OCI-LY1 (cell line): ENCODE data around the gene SNPH.
A peak's percentile ranks its signal among the peaks of the same experiment; 100 is the strongest.

Experiments
- H2AFZ ChIP-seq: fragments of 200-600 bp; sonication (generic), shearing (Covaris generic); 2 replicates; pipeline ENCODE4 v1.6.0; 2014; ENCODE audit warnings: antibody characterized with exemption, mild to moderate bottlenecking, low read length
- H3F3A ChIP-seq: fragments of 200-600 bp; sonication (generic), shearing (Covaris generic); 2 replicates; pipeline ENCODE4 v1.6.0; 2014; ENCODE audit warnings: mild to moderate bottlenecking, antibody characterized with exemption, low read length, moderate library complexity; ENCODE audit not compliant: insufficient read depth
- H3K27ac ChIP-seq: fragments of 200-600 bp; sonication (generic); 2 replicates; pipeline ENCODE4 v1.5.1; 2014; ENCODE audit warnings: low read length, mixed run types, mild to moderate bottlenecking, low read depth; ENCODE audit not compliant: poor library complexity, severe bottlenecking
- H3K27me3 ChIP-seq: fragments of 200-600 bp; sonication (generic); 2 replicates; pipeline ENCODE4 v1.6.0; 2014; ENCODE audit warnings: antibody characterized with exemption, mild to moderate bottlenecking, low read length, moderate library complexity; ENCODE audit not compliant: insufficient read depth
- H3K36me3 ChIP-seq: fragments of 200-600 bp; sonication (generic); 2 replicates; pipeline ENCODE4 v1.6.1; 2014; ENCODE audit warnings: mild to moderate bottlenecking, antibody characterized with exemption, low read length, moderate library complexity, mixed read lengths; ENCODE audit not compliant: insufficient read depth
- H3K4me1 ChIP-seq: fragments of 200-600 bp; sonication (generic); 2 replicates; pipeline ENCODE4 v1.5.1; 2014; ENCODE audit warnings: mild to moderate bottlenecking, low read length, moderate library complexity; ENCODE audit not compliant: insufficient read depth, severe bottlenecking
- H3K4me2 ChIP-seq: fragments of 200-600 bp; sonication (generic), shearing (Covaris generic); 2 replicates; pipeline ENCODE4 v1.6.1; 2014; ENCODE audit warnings: low read length
- H3K4me3 ChIP-seq: fragments of 200-600 bp; sonication (generic); 2 replicates; pipeline ENCODE4 v1.5.1; 2014; ENCODE audit warnings: low read length, low read depth, mild to moderate bottlenecking, mixed read lengths; ENCODE audit not compliant: poor library complexity, severe bottlenecking
- H3K79me2 ChIP-seq: fragments of 200-600 bp; shearing (Covaris generic); 2 replicates; pipeline ENCODE4 v1.6.1; 2016; ENCODE audit warnings: mixed run types, low read length, mixed read lengths; ENCODE audit not compliant: insufficient read depth
- H3K9ac ChIP-seq: fragments of 200-600 bp; sonication (generic), shearing (Covaris generic); 2 replicates; pipeline ENCODE4 v1.6.1; 2014; ENCODE audit warnings: mild to moderate bottlenecking, low read length, mixed read lengths
- H3K9me2 ChIP-seq: fragments of 200-600 bp; sonication (generic), shearing (Covaris generic); 2 replicates; pipeline ENCODE4 v1.6.1; 2014; ENCODE audit warnings: low read depth, mild to moderate bottlenecking, low read length, mixed read lengths
- H3K9me3 ChIP-seq: fragments of 200-600 bp; shearing (Covaris generic); 2 replicates; pipeline ENCODE4 v1.6.1; 2014; ENCODE audit warnings: low read length, mixed read lengths
- H4K20me1 ChIP-seq: fragments of 200-600 bp; sonication (generic), shearing (Covaris generic); 2 replicates; pipeline ENCODE4 v1.6.0; 2016; ENCODE audit warnings: mild to moderate bottlenecking, low read length; ENCODE audit not compliant: insufficient read depth
- CTCF ChIP-seq: fragments of 200-600 bp; sonication (generic), shearing (Covaris generic); IDR thresholded peaks from 2 replicates; pipeline ENCODE4 v1.5.1; 2017; ENCODE audit warnings: mild to moderate bottlenecking, antibody characterized with exemption, low read length, moderate library complexity, mixed read lengths
- EZH2 ChIP-seq: fragments of 200-600 bp; sonication (generic), shearing (Covaris generic); IDR thresholded peaks from 2 replicates; pipeline ENCODE4 v1.8.0; 2017; ENCODE audit warnings: borderline replicate concordance, mixed run types, mild to moderate bottlenecking, antibody characterized with exemption, low read length, moderate library complexity, mixed read lengths

SNPH gene

GRCh38 chr20:1313236-1313964 is 47.3 kb downstream of the SNPH start:
- H3K4me1 ChIP-seq = no peaks in the 10 kb centered on the region
- peaks cover 5% of the 10 kb centered on the region; the same call in 1 of the 2 replicates for H3K27me3 ChIP-seq
- H3K27ac ChIP-seq = no peak overlapping the region
- H3F3A ChIP-seq = no peaks in the 10 kb centered on the region
- H4K20me1 ChIP-seq = no peaks in the 10 kb centered on the region
- no peaks in the 10 kb centered on the region for H3K36me3 ChIP-seq
- H3K9me3 ChIP-seq = no peaks in the 10 kb centered on the region
- H3K79me2 ChIP-seq = no peaks in the 10 kb centered on the region
- no peaks in the 10 kb centered on the region for H3K9me2 ChIP-seq
- TF ChIP-seq EZH2 (no peak), CTCF (peak; percentile 98)
- H3K4me2 ChIP-seq = no peak overlapping the region
- no peak overlapping the region for H3K9ac ChIP-seq
- no peak overlapping the region for H2AFZ ChIP-seq
- no peak overlapping the region for H3K4me3 ChIP-seq

GRCh38 chr20:1315804-1316203 is 49.7 kb downstream of the SNPH start:
- no peak overlapping the region for H3K9ac ChIP-seq
- H3K36me3 ChIP-seq = no peaks in the 10 kb centered on the region
- H3K79me2 ChIP-seq = no peaks in the 10 kb centered on the region
- H3K4me3 ChIP-seq = no peak overlapping the region
- H4K20me1 ChIP-seq = no peaks in the 10 kb centered on the region
- no peak overlapping the region for H3K4me2 ChIP-seq
- no peaks in the 10 kb centered on the region for H3K9me3 ChIP-seq
- H3K27ac ChIP-seq = no peak overlapping the region
- H2AFZ ChIP-seq = no peak overlapping the region
- H3K27me3 ChIP-seq = no peaks in the 10 kb centered on the region
- no peaks in the 10 kb centered on the region for H3F3A ChIP-seq
- no peak for TF ChIP-seq EZH2
- no peak for TF ChIP-seq CTCF
- H3K9me2 ChIP-seq = no peaks in the 10 kb centered on the region
- no peaks in the 10 kb centered on the region for H3K4me1 ChIP-seq

GRCh38 chr20:1317545-1318255 is 51.6 kb downstream of the SNPH start:
- no peak overlapping the region for H3K9ac ChIP-seq

More at GRCh38 chr20:1317545-1318255, 51.6 kb downstream of the SNPH start:
- Histone ChIP-seq H2AFZ (no peak overlapping the region), H3K27me3 (no peaks in the 10 kb centered on the region), H3K4me3 (no peak overlapping the region), H3K9me2 (no peaks in the 10 kb centered on the region), H3K4me2 (no peak overlapping the region), H3K79me2 (no peaks in the 10 kb centered on the region), H3F3A (no peaks in the 10 kb centered on the region), H3K36me3 (no peaks in the 10 kb centered on the region), H3K4me1 (no peaks in the 10 kb centered on the region), H4K20me1 (no peaks in the 10 kb centered on the region), H3K9me3 (no peaks in the 10 kb centered on the region), H3K27ac (no peak overlapping the region)
- TF ChIP-seq CTCF = no peak
- TF ChIP-seq EZH2 = no peak
